NCI-H82 treated with DMSO at 0.1 percent for 48 hours (cell line): Measurements from ENCODE around the gene SPATA16.
A peak's percentile ranks its signal among the peaks of the same experiment; 100 is the strongest.
"Not testable (repeated sequence)": the region's sequence is repeated elsewhere in the genome, so short reads cannot be mapped to it uniquely, and the experiment has no call there.

Experiments
- DNase-seq: peaks from one replicate; lab custom pipeline; 2025; ENCODE audit not compliant: unreplicated experiment; lab: John Stamatoyannopoulos, UW

SPATA16 gene

GRCh38 chr3:173064631-173065030 is 76.4 kb downstream of the SPATA16 start:
- DNase-seq, result no peak

- DNase-seq, result no peak
Observed at GRCh38 chr3:173058229-173058628, 82.8 kb downstream of the SPATA16 start.

- no peak for DNase-seq
Observed at GRCh38 chr3:173055228-173055933, 85.7 kb downstream of the SPATA16 start.

DNA sequence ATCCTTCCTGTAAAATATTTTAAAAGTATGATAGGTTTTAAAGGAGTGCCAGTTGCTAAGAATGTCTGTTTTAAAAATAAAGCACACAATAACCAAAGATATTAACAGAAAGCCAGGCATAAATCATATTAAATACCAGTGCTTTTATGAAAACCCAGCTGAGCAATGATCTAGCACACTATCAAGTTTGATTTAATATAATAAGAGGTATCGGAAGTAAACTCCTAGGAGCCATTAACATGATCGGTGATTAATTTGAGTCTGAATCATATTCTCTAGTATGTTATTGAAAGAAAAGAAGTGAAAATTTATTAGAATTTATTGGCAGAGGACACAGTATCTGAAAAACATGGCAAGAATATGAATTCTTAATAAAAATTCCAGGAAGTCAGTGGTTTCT is 91.7 kb downstream of the SPATA16 start:
- no peak for DNase-seq

DNA sequence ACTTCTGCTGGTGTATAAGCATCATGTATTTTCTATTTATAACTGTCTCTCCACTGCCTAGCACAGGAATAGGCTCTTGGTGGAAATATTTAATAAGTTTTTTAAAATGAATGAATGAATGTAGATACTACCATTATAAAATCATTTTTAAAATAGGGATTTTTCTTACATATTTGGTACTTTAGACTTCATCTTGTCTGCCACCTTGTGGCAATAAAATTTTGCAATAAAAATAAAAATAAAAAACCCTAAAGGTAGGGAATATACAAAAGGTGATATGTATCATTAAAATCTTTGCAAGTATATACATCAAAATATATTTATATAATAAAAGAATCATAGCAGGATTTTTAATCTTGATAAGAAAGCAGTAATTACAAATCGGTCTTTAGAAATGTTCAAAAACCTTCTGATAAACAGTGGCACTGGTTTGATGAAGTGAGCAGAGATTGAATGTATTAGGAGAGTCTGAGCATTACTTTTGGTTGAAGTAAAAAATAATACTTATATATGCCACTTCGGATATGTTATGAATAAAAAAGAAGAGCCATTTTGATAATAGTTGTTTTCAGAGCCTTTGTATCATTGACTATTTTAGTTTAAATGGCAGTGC is 95.2 kb downstream of the SPATA16 start:
- DNase-seq, result no peak

GRCh38 chr3:173044998-173045397 is 96.0 kb downstream of the SPATA16 start:
- no peak for DNase-seq

GRCh38 chr3:173043757-173044156 is 97.3 kb downstream of the SPATA16 start:
- DNase-seq, result no peak

GRCh38 chr3:173038484-173038871 is 102.6 kb downstream of the SPATA16 start:
- DNase-seq, result no peak

DNA sequence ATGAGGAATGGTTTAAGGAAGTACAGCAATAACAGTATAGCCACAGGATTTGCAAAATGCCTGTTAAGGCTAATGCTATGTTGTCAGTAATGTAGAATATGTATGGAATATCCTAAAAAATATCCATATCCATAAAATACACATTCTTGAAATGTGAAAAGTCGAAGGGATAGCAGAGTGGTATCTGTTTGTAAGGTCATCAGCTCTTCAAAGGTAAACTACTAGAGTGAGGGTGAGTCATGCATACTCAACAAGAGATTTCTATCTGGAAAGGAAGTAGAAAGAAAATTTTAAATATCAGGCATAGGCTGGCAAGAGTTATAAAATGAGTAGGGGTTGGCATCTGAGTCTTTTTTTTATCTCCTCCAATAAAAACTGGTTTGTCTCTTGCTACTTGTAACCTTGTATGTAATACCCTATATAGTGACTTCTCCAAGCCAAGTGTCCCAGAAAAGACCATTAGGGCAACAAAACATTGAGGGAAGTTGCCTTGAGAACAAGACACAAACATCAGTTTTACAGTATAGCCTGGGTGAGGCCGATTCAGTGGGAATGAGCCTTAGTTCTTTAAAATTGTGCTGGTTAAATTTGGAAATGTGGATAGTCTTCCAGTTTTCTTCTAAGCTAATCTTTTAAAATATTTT is 103.1 kb downstream of the SPATA16 start:
- DNase-seq, result no peak

GRCh38 chr3:173030273-173030672 is 110.8 kb downstream of the SPATA16 start:
- no peak for DNase-seq

DNA sequence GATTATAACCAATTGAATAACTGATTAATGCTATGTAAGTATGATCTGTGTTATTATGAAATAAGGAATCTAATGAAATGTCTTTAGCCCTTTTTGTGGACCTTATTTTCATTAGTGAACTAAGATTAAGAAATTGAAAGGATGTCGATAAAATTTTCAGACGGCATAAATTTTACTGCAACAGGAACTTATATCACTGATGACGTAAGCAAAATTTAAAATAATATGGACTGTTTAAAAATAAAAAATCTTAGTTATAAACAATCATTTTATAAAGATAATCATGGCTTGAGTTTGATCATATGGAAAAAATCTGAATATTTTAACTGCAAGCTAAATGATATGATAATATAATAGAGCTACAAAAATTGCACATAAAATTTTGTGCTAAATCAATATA is 112.7 kb downstream of the SPATA16 start:
- DNase-seq, result no peak

- DNase-seq, result no peak
Observed at GRCh38 chr3:173027429-173027828, 113.6 kb downstream of the SPATA16 start.

DNA sequence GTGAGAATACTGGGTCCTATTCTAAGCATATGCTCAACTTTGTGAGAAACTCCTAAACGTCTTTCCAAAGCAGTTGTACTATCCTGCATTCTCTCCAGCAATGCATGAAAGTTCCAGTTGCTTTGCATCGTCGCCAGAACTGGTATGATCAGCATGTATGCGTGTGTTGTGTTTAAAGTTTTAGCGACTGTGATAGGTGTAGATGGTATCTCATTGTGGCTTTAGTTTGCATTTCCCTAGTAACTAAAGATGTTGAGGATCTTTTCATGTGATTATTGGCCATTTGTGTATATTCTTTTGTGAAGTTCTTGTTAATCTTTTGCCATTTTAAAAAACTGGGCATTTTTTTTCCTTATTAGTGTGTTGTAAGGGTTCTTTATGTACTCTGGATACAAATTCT is 115.1 kb downstream of the SPATA16 start:
- DNase-seq, result no peak

DNA sequence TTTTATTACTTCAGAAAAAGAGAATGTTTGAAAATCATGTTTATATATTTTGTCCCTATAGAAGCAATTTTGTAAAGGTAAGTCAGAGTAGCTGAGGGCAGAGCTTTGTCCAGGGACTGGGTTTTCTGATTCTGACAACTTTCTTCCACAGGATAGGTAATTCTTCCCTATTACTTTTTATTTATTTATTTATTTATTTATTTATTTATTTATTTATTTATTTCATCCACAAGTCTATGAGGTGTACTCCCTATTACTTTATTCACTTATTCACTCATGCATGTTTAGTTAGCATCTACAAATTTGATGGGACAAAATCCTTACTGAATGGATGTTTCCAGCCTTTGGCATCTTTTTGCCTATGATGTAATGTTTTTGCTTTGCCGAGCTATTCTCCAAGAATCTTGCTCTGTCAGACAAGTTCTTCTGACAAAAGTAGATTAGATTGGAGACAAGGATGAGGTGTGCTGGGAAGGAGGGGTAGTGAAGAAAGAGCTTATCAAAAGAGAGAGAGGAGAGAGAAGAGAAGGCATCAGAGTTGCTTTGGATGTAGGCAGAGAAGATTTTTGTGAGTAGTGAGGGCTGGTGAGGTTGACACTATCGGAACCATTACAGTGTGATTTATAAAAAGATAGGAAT is 119.4 kb downstream of the SPATA16 start:
- DNase-seq, result no peak

- DNase-seq, result not testable (repeated sequence)
Observed at GRCh38 chr3:173020128-173020527, 120.9 kb downstream of the SPATA16 start.

DNA sequence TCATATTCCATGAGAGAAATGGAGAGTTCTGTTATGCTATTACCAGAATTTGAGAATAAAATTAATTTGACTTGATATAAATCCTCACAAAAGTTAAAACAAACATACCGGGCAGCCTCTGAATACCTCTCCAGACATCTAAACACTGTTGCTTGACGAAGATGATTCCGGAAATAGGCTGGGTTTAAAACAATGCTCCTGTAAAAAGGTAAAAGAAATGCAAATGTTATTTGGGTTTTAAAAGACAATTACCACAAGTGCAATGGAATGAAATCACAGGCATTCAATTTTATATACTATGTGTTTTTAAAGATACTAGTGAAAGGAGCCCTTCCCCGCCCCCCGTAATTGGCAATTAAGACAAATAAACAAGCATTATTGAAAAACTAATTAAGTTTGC is 121.7 kb downstream of the SPATA16 start:
- no peak for DNase-seq

GRCh38 chr3:173018758-173019157 is 122.3 kb downstream of the SPATA16 start:
- no peak for DNase-seq

- DNase-seq, result peak; percentile 44
Observed at GRCh38 chr3:173013219-173013832, 127.7 kb downstream of the SPATA16 start.

- DNase-seq, result no peak
Observed at GRCh38 chr3:173009410-173009809, 131.6 kb downstream of the SPATA16 start.

DNA sequence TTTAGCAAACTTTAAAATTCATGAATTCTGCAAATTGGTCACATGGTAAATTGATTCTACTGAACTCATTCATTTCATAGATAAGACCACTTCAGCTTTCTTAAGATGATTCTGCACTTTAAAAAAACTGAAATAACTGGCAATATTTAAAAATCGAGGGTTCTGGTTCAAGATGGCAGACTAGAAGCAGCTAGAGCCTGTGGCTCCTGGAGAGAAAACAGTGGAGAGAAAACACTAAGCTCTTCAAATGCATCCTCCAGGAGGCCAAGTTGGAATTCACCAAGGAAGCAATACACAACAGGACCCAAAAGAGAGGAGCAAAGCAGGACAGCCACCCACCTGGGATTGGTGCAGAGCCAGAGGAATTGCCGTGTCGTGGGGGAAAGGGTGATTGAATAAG is 132.1 kb downstream of the SPATA16 start:
- DNase-seq, result no peak

GRCh38 chr3:173007079-173007723 is 133.8 kb downstream of the SPATA16 start:
- no peak for DNase-seq
